ENCODE data around the gene ADAMTS3.

DNA sequence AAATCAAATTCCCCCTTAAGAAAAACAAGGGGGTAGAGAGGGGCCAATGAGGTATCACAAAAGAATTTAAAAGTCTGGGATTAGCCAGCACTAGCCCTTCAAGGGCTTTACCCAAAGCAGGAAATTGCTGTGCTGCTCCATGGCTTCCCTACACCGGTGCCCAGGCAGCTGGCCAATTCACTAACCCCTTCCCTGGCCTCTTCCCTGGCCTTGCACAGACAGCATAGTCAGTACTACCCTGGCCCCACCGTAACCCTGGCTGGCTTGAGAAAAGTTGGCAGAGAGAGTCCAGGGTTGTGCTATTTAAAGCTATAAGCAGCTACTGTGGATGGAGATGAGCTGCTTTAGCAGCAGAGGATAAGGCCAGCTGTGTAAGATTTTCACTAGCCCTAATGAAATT lies 43.1 kb downstream of the ADAMTS3 start:
- TF ChIP-seq ZSCAN20 (CRISPR knock-in tag; IDR thresholded peaks at IDR 0.05) (no peak), RAD21 (conservative IDR thresholded peaks at IDR 0.05 in 1 of 2, IDR thresholded peaks at IDR 0.05 in 1 of 2) (no peak), MYC (IDR thresholded peaks at IDR 0.05; ENCODE audit: borderline replicate concordance, low read length) (no peak), MAFK (IDR thresholded peaks at IDR 0.05; ENCODE audit: partially characterized antibody) (no peak), POLR2A (IDR thresholded peaks at IDR 0.05; ENCODE audit: low read length) (no peak), NFE2L2 (conservative IDR thresholded peaks at IDR 0.05; ENCODE audit: low read length) (no peak), CBX8 (IDR thresholded peaks at IDR 0.05) (no peak), SMC3 (IDR thresholded peaks at IDR 0.05) (no peak), JUN (IDR thresholded peaks at IDR 0.05) (no peak)
- TF ChIP-seq, protein P1, sequence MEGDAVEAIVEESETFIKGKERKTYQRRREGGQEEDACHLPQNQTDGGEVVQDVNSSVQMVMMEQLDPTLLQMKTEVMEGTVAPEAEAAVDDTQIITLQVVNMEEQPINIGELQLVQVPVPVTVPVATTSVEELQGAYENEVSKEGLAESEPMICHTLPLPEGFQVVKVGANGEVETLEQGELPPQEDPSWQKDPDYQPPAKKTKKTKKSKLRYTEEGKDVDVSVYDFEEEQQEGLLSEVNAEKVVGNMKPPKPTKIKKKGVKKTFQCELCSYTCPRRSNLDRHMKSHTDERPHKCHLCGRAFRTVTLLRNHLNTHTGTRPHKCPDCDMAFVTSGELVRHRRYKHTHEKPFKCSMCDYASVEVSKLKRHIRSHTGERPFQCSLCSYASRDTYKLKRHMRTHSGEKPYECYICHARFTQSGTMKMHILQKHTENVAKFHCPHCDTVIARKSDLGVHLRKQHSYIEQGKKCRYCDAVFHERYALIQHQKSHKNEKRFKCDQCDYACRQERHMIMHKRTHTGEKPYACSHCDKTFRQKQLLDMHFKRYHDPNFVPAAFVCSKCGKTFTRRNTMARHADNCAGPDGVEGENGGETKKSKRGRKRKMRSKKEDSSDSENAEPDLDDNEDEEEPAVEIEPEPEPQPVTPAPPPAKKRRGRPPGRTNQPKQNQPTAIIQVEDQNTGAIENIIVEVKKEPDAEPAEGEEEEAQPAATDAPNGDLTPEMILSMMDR (IDR thresholded peaks at IDR 0.05): no peak
- TF ChIP-seq, protein P2, sequence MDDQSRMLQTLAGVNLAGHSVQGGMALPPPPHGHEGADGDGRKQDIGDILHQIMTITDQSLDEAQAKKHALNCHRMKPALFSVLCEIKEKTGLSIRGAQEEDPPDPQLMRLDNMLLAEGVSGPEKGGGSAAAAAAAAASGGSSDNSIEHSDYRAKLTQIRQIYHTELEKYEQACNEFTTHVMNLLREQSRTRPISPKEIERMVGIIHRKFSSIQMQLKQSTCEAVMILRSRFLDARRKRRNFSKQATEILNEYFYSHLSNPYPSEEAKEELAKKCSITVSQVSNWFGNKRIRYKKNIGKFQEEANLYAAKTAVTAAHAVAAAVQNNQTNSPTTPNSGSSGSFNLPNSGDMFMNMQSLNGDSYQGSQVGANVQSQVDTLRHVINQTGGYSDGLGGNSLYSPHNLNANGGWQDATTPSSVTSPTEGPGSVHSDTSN (IDR thresholded peaks at IDR 0.05): no peak
- TF ChIP-seq, protein P3, sequence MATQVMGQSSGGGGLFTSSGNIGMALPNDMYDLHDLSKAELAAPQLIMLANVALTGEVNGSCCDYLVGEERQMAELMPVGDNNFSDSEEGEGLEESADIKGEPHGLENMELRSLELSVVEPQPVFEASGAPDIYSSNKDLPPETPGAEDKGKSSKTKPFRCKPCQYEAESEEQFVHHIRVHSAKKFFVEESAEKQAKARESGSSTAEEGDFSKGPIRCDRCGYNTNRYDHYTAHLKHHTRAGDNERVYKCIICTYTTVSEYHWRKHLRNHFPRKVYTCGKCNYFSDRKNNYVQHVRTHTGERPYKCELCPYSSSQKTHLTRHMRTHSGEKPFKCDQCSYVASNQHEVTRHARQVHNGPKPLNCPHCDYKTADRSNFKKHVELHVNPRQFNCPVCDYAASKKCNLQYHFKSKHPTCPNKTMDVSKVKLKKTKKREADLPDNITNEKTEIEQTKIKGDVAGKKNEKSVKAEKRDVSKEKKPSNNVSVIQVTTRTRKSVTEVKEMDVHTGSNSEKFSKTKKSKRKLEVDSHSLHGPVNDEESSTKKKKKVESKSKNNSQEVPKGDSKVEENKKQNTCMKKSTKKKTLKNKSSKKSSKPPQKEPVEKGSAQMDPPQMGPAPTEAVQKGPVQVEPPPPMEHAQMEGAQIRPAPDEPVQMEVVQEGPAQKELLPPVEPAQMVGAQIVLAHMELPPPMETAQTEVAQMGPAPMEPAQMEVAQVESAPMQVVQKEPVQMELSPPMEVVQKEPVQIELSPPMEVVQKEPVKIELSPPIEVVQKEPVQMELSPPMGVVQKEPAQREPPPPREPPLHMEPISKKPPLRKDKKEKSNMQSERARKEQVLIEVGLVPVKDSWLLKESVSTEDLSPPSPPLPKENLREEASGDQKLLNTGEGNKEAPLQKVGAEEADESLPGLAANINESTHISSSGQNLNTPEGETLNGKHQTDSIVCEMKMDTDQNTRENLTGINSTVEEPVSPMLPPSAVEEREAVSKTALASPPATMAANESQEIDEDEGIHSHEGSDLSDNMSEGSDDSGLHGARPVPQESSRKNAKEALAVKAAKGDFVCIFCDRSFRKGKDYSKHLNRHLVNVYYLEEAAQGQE (IDR thresholded peaks at IDR 0.05): no peak
